ENCODE data around the gene ALAS2. TPM values are rescaled to one million over a fixed set of nuclear protein-coding genes. Genes with fewer than 3 reads are reported as not detected.
"Not testable (repeated sequence)": the region's sequence is repeated elsewhere in the genome, so short reads cannot be mapped to it uniquely, and the experiment has no call there.

Gene ALAS2
- not detected for total RNA-seq

- DNase-seq, result no peak
- Mint-ChIP-seq H3K9me3 (no peaks in the 10 kb centered on the region), H3K36me3 (no peaks in the 10 kb centered on the region), H3K27ac (no peak within 1 kb of the TSS), H3K27me3 (no peaks in the 10 kb centered on the region), H3K4me3 (no peak within 1 kb of the TSS), H3K4me1 (peaks cover 6% of the 10 kb centered on the region)
- POLR2A ChIA-PET, result no interaction called here
- no peak for ATAC-seq (ENCODE audit: low read depth)
Observed at GRCh38 chrX:55030271-55031205, at the start of gene ALAS2. ALAS2 (minus strand) TSS chrX:55030977; CDS start chrX:55026000, 4,977 bp downstream.

- Mint-ChIP-seq H3K9me3 (no peaks in the 10 kb centered on the region), H3K27ac (no peak within 1 kb of the TSS), H3K4me3 (no peak within 1 kb of the TSS), H3K36me3 (no peaks in the 10 kb centered on the region), H3K27me3 (no peaks in the 10 kb centered on the region), H3K4me1 (no peaks in the 10 kb centered on the region)
- ATAC-seq (ENCODE audit: low read depth), result no peak
- POLR2A ChIA-PET, result no interaction called here
- DNase-seq, result no peak
Observed at GRCh38 chrX:55074851-55075467, 44.2 kb upstream of the ALAS2 start, which contains the start of gene PAGE2B. PAGE2B (plus strand) TSS chrX:55075030; CDS start chrX:55076042, 1,012 bp downstream.

- H3K27ac Mint-ChIP-seq, result no peak overlapping the region
- no peaks in the 10 kb centered on the region for H3K36me3 Mint-ChIP-seq
- H3K9me3 Mint-ChIP-seq, result peaks cover 2% of the 10 kb centered on the region
- no peak for DNase-seq
- H3K4me3 Mint-ChIP-seq, result no peak overlapping the region
- H3K4me1 Mint-ChIP-seq, result no peaks in the 10 kb centered on the region
- POLR2A ChIA-PET, result no interaction called here
- no peak for ATAC-seq (ENCODE audit: low read depth)
- no peaks in the 10 kb centered on the region for H3K27me3 Mint-ChIP-seq
Observed at GRCh38 chrX:55072286-55072685, 41.5 kb upstream of the ALAS2 start.

GRCh38 chrX:55067180-55067579, 36.4 kb upstream of the ALAS2 start:
- H3K27ac Mint-ChIP-seq; H3K9me3 Mint-ChIP-seq; H3K27me3 Mint-ChIP-seq; H3K36me3 Mint-ChIP-seq; H3K4me1 Mint-ChIP-seq; H3K4me3 Mint-ChIP-seq; POLR2A ChIA-PET; ATAC-seq (ENCODE audit: low read depth); DNase-seq: not testable (repeated sequence)

GRCh38 chrX:55057675-55058249, 27.0 kb upstream of the ALAS2 start:
- Mint-ChIP-seq H3K4me3 (peak overlapping the region; percentile 69), H3K27me3 (no peaks in the 10 kb centered on the region), H3K36me3 (no peaks in the 10 kb centered on the region), H3K9me3 (no peaks in the 10 kb centered on the region), H3K27ac (no peak overlapping the region), H3K4me1 (peaks cover 11% of the 10 kb centered on the region)
- POLR2A ChIA-PET, result no interaction called here
- ATAC-seq (ENCODE audit: low read depth) (no peak), DNase-seq (no peak)

- Mint-ChIP-seq H3K9me3 (no peaks in the 10 kb centered on the region), H3K36me3 (no peaks in the 10 kb centered on the region), H3K27me3 (no peaks in the 10 kb centered on the region), H3K27ac (no peak overlapping the region), H3K4me3 (peak overlapping the region; percentile 69), H3K4me1 (peaks cover 11% of the 10 kb centered on the region)
- DNase-seq (no peak), ATAC-seq (ENCODE audit: low read depth) (peak; percentile 56)
- POLR2A ChIA-PET, result no interaction called here
Observed at GRCh38 chrX:55056820-55057674, 26.3 kb upstream of the ALAS2 start.

GRCh38 chrX:55050599-55050998, 19.8 kb upstream of the ALAS2 start:
- H3K27me3 Mint-ChIP-seq; POLR2A ChIA-PET; H3K4me3 Mint-ChIP-seq; ATAC-seq (ENCODE audit: low read depth); H3K4me1 Mint-ChIP-seq; H3K9me3 Mint-ChIP-seq; H3K36me3 Mint-ChIP-seq; DNase-seq; H3K27ac Mint-ChIP-seq: not testable (repeated sequence)

GRCh38 chrX:55041514-55041913, 10.7 kb upstream of the ALAS2 start:
- Mint-ChIP-seq H3K27me3 (no peaks in the 10 kb centered on the region), H3K9me3 (no peaks in the 10 kb centered on the region), H3K4me3 (no peak overlapping the region), H3K4me1 (peaks cover 1% of the 10 kb centered on the region), H3K36me3 (no peaks in the 10 kb centered on the region), H3K27ac (no peak overlapping the region)
- DNase-seq (no peak), ATAC-seq (ENCODE audit: low read depth) (no peak)
- POLR2A ChIA-PET, result no interaction called here

- ATAC-seq (ENCODE audit: low read depth) (no peak), DNase-seq (no peak)
- POLR2A ChIA-PET, result no interaction called here
- H3K27ac Mint-ChIP-seq, result no peak overlapping the region
- no peaks in the 10 kb centered on the region for H3K4me1 Mint-ChIP-seq
- no peak overlapping the region for H3K4me3 Mint-ChIP-seq
- H3K27me3 Mint-ChIP-seq, result no peaks in the 10 kb centered on the region
- H3K36me3 Mint-ChIP-seq, result no peaks in the 10 kb centered on the region
- no peaks in the 10 kb centered on the region for H3K9me3 Mint-ChIP-seq
Observed at GRCh38 chrX:55039471-55039870, 8.7 kb upstream of the ALAS2 start.

GRCh38 chrX:55033429-55033828, 2.7 kb upstream of the ALAS2 start:
- no peak overlapping the region for H3K4me3 Mint-ChIP-seq

GRCh38 chrX:55029291-55029690, 1.5 kb downstream of the ALAS2 start:
- ATAC-seq (ENCODE audit: low read depth) (no peak), DNase-seq (no peak)
- no peaks in the 10 kb centered on the region for H3K27me3 Mint-ChIP-seq
- H3K4me3 Mint-ChIP-seq, result no peak overlapping the region
- H3K36me3 Mint-ChIP-seq, result no peaks in the 10 kb centered on the region
- POLR2A ChIA-PET, result no interaction called here
- no peak overlapping the region for H3K27ac Mint-ChIP-seq
- H3K9me3 Mint-ChIP-seq, result no peaks in the 10 kb centered on the region
- peaks cover 6% of the 10 kb centered on the region for H3K4me1 Mint-ChIP-seq

More at GRCh38 chrX:55033429-55033828, 2.7 kb upstream of the ALAS2 start:
- DNase-seq (no peak), ATAC-seq (ENCODE audit: low read depth) (no peak)
- Mint-ChIP-seq H3K36me3 (no peaks in the 10 kb centered on the region), H3K27me3 (no peaks in the 10 kb centered on the region), H3K9me3 (no peaks in the 10 kb centered on the region), H3K4me1 (no peaks in the 10 kb centered on the region), H3K27ac (no peak overlapping the region)
- POLR2A ChIA-PET, result no interaction called here

GRCh38 chrX:55028611-55029010, 2.2 kb downstream of the ALAS2 start:
- H3K9me3 Mint-ChIP-seq, result no peaks in the 10 kb centered on the region
- H3K36me3 Mint-ChIP-seq, result no peaks in the 10 kb centered on the region
- no peak overlapping the region for H3K27ac Mint-ChIP-seq
- peaks cover 6% of the 10 kb centered on the region for H3K4me1 Mint-ChIP-seq
- no peaks in the 10 kb centered on the region for H3K27me3 Mint-ChIP-seq
- H3K4me3 Mint-ChIP-seq, result no peak overlapping the region
- POLR2A ChIA-PET, result no interaction called here
- DNase-seq, result no peak
- no peak for ATAC-seq (ENCODE audit: low read depth)

GRCh38 chrX:55028040-55028439, 2.7 kb downstream of the ALAS2 start:
- Mint-ChIP-seq H3K27ac (no peak overlapping the region), H3K36me3 (no peaks in the 10 kb centered on the region), H3K9me3 (no peaks in the 10 kb centered on the region), H3K4me3 (no peak overlapping the region), H3K27me3 (no peaks in the 10 kb centered on the region), H3K4me1 (peaks cover 6% of the 10 kb centered on the region)
- POLR2A ChIA-PET, result no interaction called here
- no peak for ATAC-seq (ENCODE audit: low read depth)
- no peak for DNase-seq

Measured in activated naive CD8-positive, alpha-beta T cell treated with anti-CD3 and anti-CD28 coated beads, Interleukin-2, amount 10 ng/mL, durations not matched to agents 7 days and 5 days (primary cell).